IMR-90 (cell line): ENCODE results near the gene CYREN.

Source experiments
- CEBPB ChIP-seq: IDR thresholded peaks from 2 replicates; pipeline ENCODE4 v1.6.1; 2012; ENCODE audit warnings: low read depth, low read length, improper control_type of control experiment
- CTCF ChIP-seq: conservative IDR thresholded peaks from 2 replicates; pipeline ENCODE4 v1.5.1; 2012; ENCODE audit warnings: mild to moderate bottlenecking, low read depth, low read length, improper control_type of control experiment
- POLR2A ChIP-seq: IDR thresholded peaks from 2 replicates; pipeline ENCODE4 v1.6.1; 2012; ENCODE audit warnings: mild to moderate bottlenecking, low read depth, low read length
- RAD21 ChIP-seq: IDR thresholded peaks from 2 replicates; pipeline ENCODE4 v1.6.1; 2012; ENCODE audit warnings: low read length, improper control_type of control experiment

- TF ChIP-seq CTCF (no peak), CEBPB (no peak), RAD21 (no peak), POLR2A (no peak)
Measured at GRCh38 chr7:135213831-135214230, 43.3 kb upstream of the CYREN start.
